HG02870 (cell line): ENCODE data around the gene TRIM16.
"Not testable (repeated sequence)": the region's sequence is repeated elsewhere in the genome, so short reads cannot be mapped to it uniquely, and the experiment has no call there.

ENCODE experiments used
- ATAC-seq: cut with Tn5 transposase; IDR thresholded peaks from one replicate; pipeline ENCODE4 v1.9.1; 2021; ENCODE audit warnings: mild to moderate bottlenecking, moderate library complexity; ENCODE audit not compliant: unreplicated experiment

Gene TRIM16

DNA sequence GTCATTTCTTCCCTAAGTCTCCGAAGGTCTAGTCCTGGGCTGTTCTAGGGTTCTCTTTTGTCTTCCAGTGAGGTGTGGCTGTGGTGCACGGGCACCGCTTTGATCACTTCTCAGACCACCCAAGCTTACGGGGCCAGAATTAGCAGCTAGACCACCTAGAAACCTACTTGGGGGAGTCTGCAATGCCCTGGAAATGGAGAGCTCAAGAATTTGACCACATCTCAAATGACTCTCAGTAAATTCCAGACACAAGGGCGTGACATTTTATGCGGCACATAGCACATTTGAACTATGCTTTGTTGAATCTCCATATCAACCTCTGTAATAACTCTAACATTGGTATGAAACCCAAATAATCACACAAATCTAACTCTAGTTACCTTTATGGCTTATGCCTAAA, 24.9 kb downstream of the TRIM16 start:
- ATAC-seq: no peak

DNA sequence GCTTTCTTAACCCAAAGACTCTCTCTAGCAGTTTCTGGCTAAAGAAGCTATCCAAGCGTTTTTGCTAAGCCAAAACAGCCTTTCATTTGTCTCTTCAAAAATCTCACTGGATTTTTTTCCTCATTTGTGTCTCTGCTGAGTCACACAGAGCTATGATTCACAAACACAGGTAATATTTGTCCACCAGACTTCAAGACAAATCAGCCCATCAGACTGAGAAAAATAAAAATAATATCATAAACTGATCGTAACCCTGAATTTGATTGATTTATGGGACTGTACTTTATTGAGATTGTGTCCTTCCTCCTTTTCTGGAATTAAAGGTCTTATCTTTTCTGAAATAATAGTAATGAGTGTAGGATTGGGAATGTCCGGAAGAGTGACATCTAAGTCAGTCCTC, 25.8 kb downstream of the TRIM16 start:
- no peak for ATAC-seq

DNA sequence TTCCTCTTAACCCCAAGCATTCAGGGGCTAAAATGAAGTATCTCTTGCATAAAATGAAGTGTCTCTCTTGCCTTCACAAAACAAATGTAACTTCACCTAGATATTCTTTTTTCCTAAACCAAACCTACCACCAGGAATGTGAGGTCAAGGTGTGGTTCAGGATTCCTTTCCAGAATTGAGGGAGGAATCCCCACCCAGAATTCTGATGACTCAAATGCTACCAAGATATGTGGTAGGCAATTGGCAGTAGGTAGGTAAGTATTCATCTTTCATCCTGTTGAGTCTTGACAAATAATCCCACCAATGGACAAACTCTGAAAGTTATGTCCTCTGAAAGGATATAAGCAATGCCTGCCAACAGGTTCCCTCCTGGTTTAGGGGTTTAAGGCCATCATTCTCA, 26.2 kb downstream of the TRIM16 start:
- ATAC-seq: no peak

DNA sequence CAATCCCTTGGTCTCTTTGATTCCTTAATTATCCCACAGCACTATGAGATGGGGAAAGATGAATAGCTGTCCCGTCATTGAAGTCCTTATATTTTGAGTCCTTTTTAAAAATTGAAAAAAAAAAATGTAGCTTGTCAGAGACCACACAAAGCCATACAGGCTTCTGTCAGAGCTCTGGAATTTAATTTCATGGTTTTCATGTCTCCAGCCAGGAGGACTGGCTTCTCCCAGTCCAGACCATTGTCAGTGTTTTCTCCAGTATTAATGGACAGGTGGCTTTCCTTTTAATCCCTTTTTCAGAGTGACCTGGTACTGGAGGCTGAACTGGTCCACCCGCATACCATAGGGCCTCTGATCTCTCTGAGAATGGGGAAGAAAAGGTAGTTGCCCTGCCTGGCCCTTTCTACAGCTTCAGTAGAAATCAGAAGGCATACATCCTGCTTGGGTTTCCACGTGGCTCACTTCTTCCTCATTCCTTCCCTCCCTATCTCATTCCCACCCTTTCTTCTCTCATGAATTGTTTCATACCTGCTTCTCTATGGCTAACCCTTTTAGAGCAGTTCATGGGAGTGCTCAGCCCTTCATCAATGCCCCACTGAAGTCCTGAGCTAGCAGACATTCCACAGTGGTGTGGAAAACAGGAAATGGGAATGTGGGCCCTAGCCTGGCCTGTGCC, 29.1 kb downstream of the TRIM16 start:
- ATAC-seq: no peak

DNA sequence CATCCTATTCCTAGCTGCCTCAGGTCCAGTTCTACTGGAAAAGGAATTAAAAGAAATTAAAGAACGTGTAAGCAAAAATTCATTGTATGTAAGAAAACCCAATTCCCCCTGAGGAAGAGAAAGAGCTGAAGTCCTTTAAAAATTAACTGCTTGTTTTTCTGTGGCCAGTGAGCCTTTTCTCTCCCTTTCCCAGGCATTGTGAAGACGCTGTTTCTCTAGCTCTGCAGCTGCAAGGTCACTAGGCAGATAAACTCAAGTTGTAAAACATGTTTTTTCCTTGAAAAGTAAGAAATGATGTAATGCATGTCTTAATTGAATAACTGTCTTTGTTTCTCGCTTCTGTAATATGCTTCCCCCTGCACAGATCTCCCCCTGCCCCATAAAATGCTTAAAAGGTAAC, 29.7 kb downstream of the TRIM16 start:
- not testable (repeated sequence) for ATAC-seq

- no peak for ATAC-seq
These were observed 31.2 kb downstream of the TRIM16 start for GRCh38 chr17:15652960-15653359.

DNA sequence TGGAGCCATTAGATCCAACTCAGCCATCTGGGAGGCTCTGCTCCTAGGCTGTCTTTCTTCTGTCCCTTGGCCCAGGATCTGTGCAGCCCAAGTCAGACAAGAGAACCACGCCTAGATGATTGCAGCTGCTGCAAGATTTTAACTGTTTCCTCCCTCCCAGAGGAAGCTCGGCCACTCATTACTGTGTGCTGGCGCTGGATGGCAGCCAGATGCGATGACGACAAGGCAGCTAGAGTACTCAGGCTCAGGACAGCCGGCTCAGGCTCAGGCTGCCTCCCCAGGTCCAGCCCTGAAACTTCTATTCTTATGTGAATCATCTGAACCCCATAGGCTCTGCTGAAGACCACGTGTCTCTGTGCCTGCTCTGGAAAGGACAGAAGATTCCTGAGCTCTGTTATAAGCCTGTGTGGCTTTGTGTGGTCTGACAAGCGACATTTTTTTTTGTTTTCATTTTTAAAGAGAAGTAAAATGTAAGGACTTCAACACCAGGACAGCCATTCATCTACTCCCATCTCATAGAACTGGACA, 32.5 kb downstream of the TRIM16 start:
- no peak for ATAC-seq

DNA sequence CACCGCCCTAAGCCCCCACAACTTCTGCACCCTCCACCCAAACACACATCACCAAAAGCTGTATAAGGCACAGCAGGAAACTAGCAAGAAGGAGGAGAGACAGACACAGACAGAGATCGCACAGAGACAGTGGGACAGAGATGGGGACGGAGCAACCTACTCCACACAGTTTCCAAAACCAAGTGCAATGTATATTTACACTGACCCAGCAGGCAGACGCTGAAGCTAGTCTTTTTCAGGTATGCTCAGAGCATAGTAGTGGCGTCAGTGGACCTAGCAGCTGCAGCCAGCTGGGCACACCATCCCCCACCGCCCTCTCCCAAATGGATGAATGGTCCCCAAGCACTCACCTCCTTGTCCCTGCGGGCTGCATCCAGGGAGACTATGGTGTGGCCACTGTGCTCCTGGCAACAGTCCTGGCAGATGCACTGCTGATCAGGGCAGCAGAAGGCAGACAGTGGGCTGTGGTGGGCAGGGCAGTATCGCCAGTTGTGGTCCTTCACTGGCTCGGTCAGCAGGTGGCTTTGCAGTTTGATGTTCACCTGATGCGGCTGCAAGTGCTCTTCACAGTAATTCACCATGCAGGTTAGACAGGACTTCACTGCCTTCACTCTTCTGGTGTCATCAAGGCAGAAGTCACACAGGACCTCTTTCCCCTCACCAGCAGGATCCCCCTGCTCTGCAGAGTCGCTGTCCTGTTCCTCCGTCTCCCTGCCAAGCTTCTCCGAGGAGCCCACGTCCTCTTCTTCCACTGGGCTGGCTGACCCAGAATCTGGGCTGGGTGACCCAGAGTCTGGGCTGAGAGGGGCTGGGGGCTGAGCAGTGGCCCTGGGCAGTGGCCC, 33.1 kb downstream of the TRIM16 start:
- no peak for ATAC-seq

- no peak for ATAC-seq
These were observed 34.2 kb downstream of the TRIM16 start for GRCh38 chr17:15649861-15650421.

GRCh38 chr17:15648386-15648785, 35.7 kb downstream of the TRIM16 start:
- no peak for ATAC-seq

DNA sequence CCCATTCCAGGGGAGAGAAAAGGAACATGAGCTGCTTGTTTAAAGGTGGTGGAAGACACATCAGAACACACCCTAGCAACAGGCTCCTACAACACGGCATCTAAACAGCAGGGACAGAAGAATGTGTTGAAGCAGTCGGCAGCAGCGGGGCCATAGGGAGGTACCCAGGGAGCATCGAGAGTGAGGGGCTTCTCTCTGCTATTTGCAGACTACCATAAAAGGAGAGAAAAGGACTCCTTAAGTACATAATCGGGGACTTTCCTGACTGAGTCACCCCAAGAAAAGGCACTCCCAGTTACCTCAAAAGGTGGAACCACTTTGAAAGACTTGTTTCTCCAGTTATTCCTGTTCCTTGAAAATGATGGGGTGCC, 38.2 kb downstream of the TRIM16 start:
- ATAC-seq: not testable (repeated sequence)

- ATAC-seq: not testable (repeated sequence)
These were observed 38.8 kb downstream of the TRIM16 start for GRCh38 chr17:15645099-15645941.

GRCh38 chr17:15642505-15643251, 41.4 kb downstream of the TRIM16 start:
- not testable (repeated sequence) for ATAC-seq

- not testable (repeated sequence) for ATAC-seq
These were observed 42.1 kb downstream of the TRIM16 start for GRCh38 chr17:15642014-15642413.

DNA sequence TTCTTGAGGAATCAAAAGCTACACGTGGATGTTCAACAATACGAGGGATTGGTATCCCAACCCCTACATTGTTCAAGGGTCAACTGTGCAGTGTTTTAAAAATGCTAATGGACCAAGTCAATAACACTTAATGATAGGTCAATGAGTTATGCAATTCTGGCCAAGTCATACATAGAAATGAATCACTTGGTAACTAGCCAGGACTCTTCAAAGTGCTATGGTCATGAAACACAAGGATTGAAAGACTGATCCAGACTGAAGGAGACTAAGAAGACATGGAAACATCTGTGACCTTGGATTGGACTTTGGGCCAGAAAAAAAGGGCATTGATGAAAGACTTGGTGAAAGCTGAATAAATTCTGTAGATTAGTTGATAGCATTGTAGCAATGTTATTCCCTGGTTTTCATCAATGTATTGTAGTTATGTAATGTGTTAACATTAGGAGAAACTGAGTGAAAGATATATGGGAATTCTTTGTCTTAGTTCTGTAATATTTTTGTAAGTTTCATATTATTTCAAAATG, 53.1 kb downstream of the TRIM16 start:
- not testable (repeated sequence) for ATAC-seq

GRCh38 chr17:15629991-15630390, 54.1 kb downstream of the TRIM16 start:
- ATAC-seq: not testable (repeated sequence)

DNA sequence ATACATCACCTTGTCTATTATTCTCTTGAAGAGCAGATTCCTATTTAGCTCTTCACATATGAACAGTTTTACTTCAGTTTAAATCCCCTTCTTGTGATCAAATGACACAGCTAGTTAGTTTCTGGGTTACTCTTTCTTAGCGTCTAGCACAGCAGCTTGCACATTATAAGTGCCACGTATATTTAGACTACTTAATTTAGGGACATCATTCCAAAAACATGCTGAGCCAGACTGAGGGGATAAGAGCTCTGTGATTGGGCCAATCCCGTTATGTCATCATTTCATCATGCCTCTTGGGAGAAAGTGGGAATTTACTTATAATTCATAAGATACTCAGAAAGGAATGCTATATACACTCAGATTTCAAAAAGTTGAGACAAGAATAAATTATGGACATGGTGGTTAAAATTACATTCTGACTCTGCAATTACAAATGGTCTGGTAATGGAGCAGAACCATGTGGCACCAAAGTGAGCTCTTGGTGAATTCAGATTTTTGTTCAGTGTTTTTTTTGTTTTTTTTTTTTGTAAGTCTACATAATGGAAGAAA, 60.4 kb downstream of the TRIM16 start:
- ATAC-seq: not testable (repeated sequence)

GRCh38 chr17:15623255-15623654, 60.9 kb downstream of the TRIM16 start:
- not testable (repeated sequence) for ATAC-seq

DNA sequence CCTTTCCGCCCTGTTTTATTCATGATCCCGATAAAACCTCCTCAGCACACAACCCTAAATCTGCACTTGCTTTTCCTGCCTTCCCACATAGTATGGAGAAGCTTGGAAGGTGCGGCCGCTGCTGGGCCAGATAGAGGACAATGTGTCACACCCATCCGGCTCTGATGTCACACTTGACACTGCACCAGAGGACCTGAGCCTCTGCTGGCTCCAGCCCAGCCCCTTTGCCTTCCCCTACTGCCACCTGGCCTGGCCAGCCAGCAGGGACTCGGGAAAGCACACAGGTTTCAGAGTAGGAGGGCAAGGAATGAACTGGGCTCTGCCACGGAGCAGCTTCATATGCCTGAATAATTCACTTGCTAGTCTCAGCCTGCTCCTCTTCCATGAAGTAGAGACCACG, 62.0 kb downstream of the TRIM16 start:
- not testable (repeated sequence) for ATAC-seq
